ENCODE data around the gene FGFRL1. TPM values are rescaled to one million over a fixed set of nuclear protein-coding genes. Genes with fewer than 3 reads are reported as not detected.

FGFRL1 gene
- total RNA-seq, 1 experiment from 2014 or later, result 59.5 TPM

GRCh38 chr4:1002631-1003251 lies 8.7 kb upstream of the FGFRL1 start:
- Histone ChIP-seq H3K4me2 (no peak overlapping the region), H3K27ac (no peak overlapping the region), H3K36me3 (ENCODE audit: low read depth) (no peaks in the 10 kb centered on the region), H2AFZ (no peak overlapping the region), H4K20me1 (ENCODE audit: insufficient read depth) (peaks cover 5% of the 10 kb centered on the region; the same call in 1 of the 2 replicates), H3F3A (ENCODE audit: insufficient read depth, low read depth) (peaks cover 12% of the 10 kb centered on the region; the same call in 1 of the 2 replicates), H3K9me2 (ENCODE audit: insufficient read depth) (no peaks in the 10 kb centered on the region), H3K4me3 (no peak overlapping the region), H3K4me1 (replicated peaks; ENCODE audit: insufficient read depth) (no peaks in the 10 kb centered on the region), H3K27me3 (ENCODE audit: insufficient read depth, low read depth) (peaks cover 8% of the 10 kb centered on the region), H3K9me3 (ENCODE audit: insufficient read depth, low read depth) (no peaks in the 10 kb centered on the region), H3K79me2 (ENCODE audit: low read depth) (no peaks in the 10 kb centered on the region)
- TF ChIP-seq CTCF (conservative IDR thresholded peaks at IDR 0.05), result no peak
- no peak for TF ChIP-seq EZH2 (IDR thresholded peaks at IDR 0.05; ENCODE audit: low read depth)
- CTCF ChIA-PET, result no interaction called here
- intact Hi-C loops (cut with micrococcal nuclease; ENCODE audit: unreplicated experiment), result no loop called here
- BruUV-seq (replicated peaks), result no TSS peak
- POLR2A ChIA-PET (ENCODE audit: unreplicated experiment), result no interaction called here
- no peak for DNase-seq

- H3K27ac ChIP-seq, result no peak overlapping the region
- H3K27me3 ChIP-seq (ENCODE audit: insufficient read depth, low read depth), result peaks cover 5% of the 10 kb centered on the region; the same call in 1 of the 2 replicates
- no peaks in the 10 kb centered on the region for H4K20me1 ChIP-seq (ENCODE audit: insufficient read depth)
- intact Hi-C loops (cut with micrococcal nuclease; ENCODE audit: unreplicated experiment), result no loop called here
- no peaks in the 10 kb centered on the region for H3K4me1 ChIP-seq (replicated peaks; ENCODE audit: insufficient read depth)
- ChIA-PET POLR2A (ENCODE audit: unreplicated experiment) (no interaction called here), CTCF (no interaction called here)
- DNase-seq, result no peak
- H3K79me2 ChIP-seq (ENCODE audit: low read depth), result no peaks in the 10 kb centered on the region
- no peak overlapping the region for H3K4me2 ChIP-seq
- no peaks in the 10 kb centered on the region for H3K9me2 ChIP-seq (ENCODE audit: insufficient read depth)
- no peak overlapping the region for H3K4me3 ChIP-seq
- no peak for TF ChIP-seq CTCF (conservative IDR thresholded peaks at IDR 0.05)
- no peak for TF ChIP-seq EZH2 (IDR thresholded peaks at IDR 0.05; ENCODE audit: low read depth)
- no TSS peak for BruUV-seq (replicated peaks)
- no peaks in the 10 kb centered on the region for H3K36me3 ChIP-seq (ENCODE audit: low read depth)
- H3K9me3 ChIP-seq (ENCODE audit: insufficient read depth, low read depth), result no peaks in the 10 kb centered on the region
- peaks cover 14% of the 10 kb centered on the region; the same call in 1 of the 2 replicates for H3F3A ChIP-seq (ENCODE audit: insufficient read depth, low read depth)
- H2AFZ ChIP-seq, result no peak overlapping the region
Measured at GRCh38 chr4:1003271-1004070, 8.0 kb upstream of the FGFRL1 start.

DNA sequence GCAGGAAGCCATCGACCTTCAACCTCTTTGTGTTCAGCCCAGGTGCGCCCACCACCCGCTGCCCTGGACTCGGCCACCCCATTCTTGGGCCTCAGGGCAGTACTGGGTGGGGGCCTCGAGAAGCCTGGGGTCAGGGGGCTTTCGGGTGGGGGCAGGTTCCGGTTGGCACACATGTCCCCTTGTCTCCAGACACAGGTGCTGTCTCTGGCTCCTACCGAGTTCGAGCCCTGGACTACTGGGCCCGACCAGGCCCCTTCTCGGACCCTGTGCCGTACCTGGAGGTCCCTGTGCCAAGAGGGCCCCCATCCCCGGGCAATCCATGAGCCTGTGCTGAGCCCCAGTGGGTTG lies 7.4 kb upstream of the FGFRL1 start:
- no peak overlapping the region for H2AFZ ChIP-seq
- intact Hi-C loops (cut with micrococcal nuclease; ENCODE audit: unreplicated experiment), result no loop called here
- H3K79me2 ChIP-seq (ENCODE audit: low read depth), result no peaks in the 10 kb centered on the region
- peaks cover 10% of the 10 kb centered on the region; the same call in 1 of the 2 replicates for H3K27me3 ChIP-seq (ENCODE audit: insufficient read depth, low read depth)
- H3K9me3 ChIP-seq (ENCODE audit: insufficient read depth, low read depth), result no peaks in the 10 kb centered on the region
- H3F3A ChIP-seq (ENCODE audit: insufficient read depth, low read depth), result peaks cover 15% of the 10 kb centered on the region; the same call in 1 of the 2 replicates
- ChIA-PET CTCF (no interaction called here), POLR2A (ENCODE audit: unreplicated experiment) (no interaction called here)
- H4K20me1 ChIP-seq (ENCODE audit: insufficient read depth), result no peaks in the 10 kb centered on the region
- no peaks in the 10 kb centered on the region for H3K9me2 ChIP-seq (ENCODE audit: insufficient read depth)
- no peak for DNase-seq
- H3K36me3 ChIP-seq (ENCODE audit: low read depth), result no peaks in the 10 kb centered on the region
- no peak overlapping the region for H3K27ac ChIP-seq
- no peak for TF ChIP-seq CTCF (conservative IDR thresholded peaks at IDR 0.05)
- no peak for TF ChIP-seq EZH2 (IDR thresholded peaks at IDR 0.05; ENCODE audit: low read depth)
- no TSS peak for BruUV-seq (replicated peaks)
- no peaks in the 10 kb centered on the region for H3K4me1 ChIP-seq (replicated peaks; ENCODE audit: insufficient read depth)
- no peak overlapping the region for H3K4me3 ChIP-seq
- no peak overlapping the region for H3K4me2 ChIP-seq
